IPS-15b (cell line): ENCODE data around the gene COL23A1.

Source experiments
- H3K27me3 ChIP-seq: one replicate; pipeline ENCODE4 v1.6.1; 2013; ENCODE audit warnings: low read length; ENCODE audit not compliant: control insufficient read depth, insufficient read depth
- H3K36me3 ChIP-seq: one replicate; pipeline ENCODE4 v1.6.1; 2013; ENCODE audit warnings: low read length; ENCODE audit not compliant: control insufficient read depth, insufficient read depth
- H3K4me1 ChIP-seq: one replicate; pipeline ENCODE4 v1.6.1; 2013; ENCODE audit warnings: mild to moderate bottlenecking, low read length; ENCODE audit not compliant: control insufficient read depth, insufficient read depth
- H3K4me3 ChIP-seq: one replicate; pipeline ENCODE4 v1.5.1; 2013; ENCODE audit warnings: low read depth, low read length
- H3K9ac ChIP-seq: one replicate; pipeline ENCODE4 v1.6.1; 2013; ENCODE audit warnings: low read depth, mild to moderate bottlenecking, low read length
- H3K9me3 ChIP-seq: one replicate; pipeline ENCODE4 v1.6.1; 2013; ENCODE audit warnings: mild to moderate bottlenecking, low read length; ENCODE audit not compliant: control insufficient read depth, insufficient read depth

Gene COL23A1

DNA sequence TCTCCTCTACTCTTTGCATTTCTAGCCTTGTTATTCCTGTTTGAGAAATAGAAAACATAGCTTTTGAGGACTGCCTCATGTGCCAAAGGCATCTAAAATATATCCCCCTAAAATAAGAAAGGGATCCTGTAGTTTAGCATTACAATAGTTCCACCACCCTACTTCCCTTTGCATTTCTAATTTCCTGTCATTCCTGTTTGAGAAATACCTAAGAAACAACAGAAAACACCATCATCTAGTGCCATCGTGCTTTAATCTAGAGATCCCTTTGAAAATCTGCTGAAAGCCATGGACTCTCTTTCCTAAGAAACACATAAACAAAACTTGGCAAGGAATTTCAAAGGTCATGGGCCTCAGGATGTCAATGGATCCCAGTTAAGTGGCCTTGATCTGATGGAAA, 29.2 kb upstream of the COL23A1 start:
- Histone ChIP-seq H3K9me3 (no peaks in the 10 kb centered on the region), H3K27me3 (no peaks in the 10 kb centered on the region), H3K36me3 (no peaks in the 10 kb centered on the region), H3K4me1 (peaks cover 9% of the 10 kb centered on the region), H3K4me3 (no peak overlapping the region), H3K9ac (no peak overlapping the region)

DNA sequence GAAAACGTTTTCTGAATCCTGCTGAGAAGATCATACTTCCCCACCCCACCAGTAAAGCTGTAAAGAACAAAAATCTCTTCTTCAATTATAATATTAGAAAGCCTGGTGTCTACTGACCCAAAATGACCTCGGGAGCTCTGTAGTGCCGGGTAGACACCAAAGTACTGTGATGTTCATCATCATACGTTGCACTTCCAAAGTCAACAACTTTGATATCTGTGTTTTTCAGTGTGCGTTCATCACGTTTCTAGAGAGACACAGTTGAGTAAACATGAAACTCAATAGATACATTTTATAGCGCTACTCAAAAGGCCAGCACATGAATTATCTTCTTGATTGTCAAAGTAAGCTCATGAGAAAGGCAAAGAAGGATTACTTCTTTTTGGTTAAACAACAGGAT, 22.1 kb upstream of the COL23A1 start:
- no peaks in the 10 kb centered on the region for H3K4me1 ChIP-seq
- no peak overlapping the region for H3K4me3 ChIP-seq
- H3K36me3 ChIP-seq: peaks cover 3% of the 10 kb centered on the region

DNA sequence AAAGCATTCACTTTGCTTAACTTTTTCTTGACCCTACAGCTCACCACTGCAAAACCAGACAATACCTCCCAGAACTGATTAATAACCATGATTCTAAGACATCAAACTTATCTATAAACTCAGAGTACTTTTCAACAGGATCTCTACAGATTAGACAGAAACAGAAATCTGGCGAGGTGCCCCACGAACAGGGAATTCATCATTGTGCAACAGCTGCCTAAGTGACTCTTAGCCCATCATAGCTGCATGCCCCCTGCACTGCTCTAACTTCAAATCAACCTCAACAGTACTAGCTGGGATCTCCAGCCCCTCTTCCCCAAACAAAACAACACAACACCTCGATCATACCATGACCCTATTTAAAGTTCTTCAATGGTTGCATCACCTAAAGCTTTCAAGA, 16.1 kb upstream of the COL23A1 start:
- no peak overlapping the region for H3K4me3 ChIP-seq

More for the DNA sequence above, 22.1 kb upstream of the COL23A1 start:
- Histone ChIP-seq H3K27me3 (no peaks in the 10 kb centered on the region), H3K9me3 (no peaks in the 10 kb centered on the region), H3K9ac (no peak overlapping the region)

DNA sequence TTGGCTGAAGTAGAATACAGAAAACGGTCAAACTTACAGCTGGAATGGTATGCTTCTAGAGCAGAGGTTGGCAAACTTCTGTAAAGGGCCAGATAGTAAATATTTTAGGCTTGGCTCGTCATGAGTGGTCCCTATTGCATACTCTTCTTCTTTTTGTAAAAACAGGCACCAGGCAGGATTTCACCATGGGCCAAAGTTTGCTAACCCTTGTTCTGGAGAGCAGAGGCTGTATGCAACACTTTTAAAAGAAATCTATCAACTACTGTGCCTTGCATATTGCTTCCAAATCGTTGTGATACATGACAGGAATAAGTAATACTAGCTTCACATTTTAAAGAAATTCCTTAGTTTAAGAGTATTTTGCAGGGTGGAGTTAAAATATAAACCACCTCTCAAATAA, 15.6 kb upstream of the COL23A1 start:
- no peaks in the 10 kb centered on the region for H3K4me1 ChIP-seq
- no peaks in the 10 kb centered on the region for H3K27me3 ChIP-seq
- no peak overlapping the region for H3K4me3 ChIP-seq
- no peaks in the 10 kb centered on the region for H3K9me3 ChIP-seq
- H3K9ac ChIP-seq: no peak overlapping the region
- H3K36me3 ChIP-seq: peaks cover 14% of the 10 kb centered on the region

More for the DNA sequence above, 16.1 kb upstream of the COL23A1 start:
- H3K27me3 ChIP-seq: no peaks in the 10 kb centered on the region
- H3K36me3 ChIP-seq: peaks cover 14% of the 10 kb centered on the region
- H3K9me3 ChIP-seq: no peaks in the 10 kb centered on the region
- H3K4me1 ChIP-seq: no peaks in the 10 kb centered on the region
- H3K9ac ChIP-seq: no peak overlapping the region

DNA sequence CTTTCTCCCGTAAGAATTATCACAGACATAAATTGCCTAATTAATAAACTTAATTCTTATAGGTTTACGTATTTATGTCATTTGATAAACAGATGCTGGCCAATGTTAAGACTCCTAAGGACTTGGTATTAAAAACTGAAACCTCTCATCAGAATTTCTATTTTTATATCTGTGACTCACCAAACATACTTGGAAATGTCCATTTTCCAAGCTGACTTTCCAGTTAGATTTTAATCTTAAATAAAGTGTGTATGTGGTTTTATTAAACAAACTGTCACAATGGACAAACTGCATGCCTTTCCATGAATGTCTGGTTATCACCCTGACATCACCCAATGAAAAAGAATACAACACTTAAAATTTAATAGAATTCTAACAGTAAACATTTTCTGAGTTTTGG, 12.6 kb upstream of the COL23A1 start:
- Histone ChIP-seq H3K9ac (no peak overlapping the region), H3K9me3 (no peaks in the 10 kb centered on the region), H3K4me3 (no peak overlapping the region), H3K4me1 (no peaks in the 10 kb centered on the region), H3K27me3 (no peaks in the 10 kb centered on the region), H3K36me3 (peaks cover 13% of the 10 kb centered on the region)

DNA sequence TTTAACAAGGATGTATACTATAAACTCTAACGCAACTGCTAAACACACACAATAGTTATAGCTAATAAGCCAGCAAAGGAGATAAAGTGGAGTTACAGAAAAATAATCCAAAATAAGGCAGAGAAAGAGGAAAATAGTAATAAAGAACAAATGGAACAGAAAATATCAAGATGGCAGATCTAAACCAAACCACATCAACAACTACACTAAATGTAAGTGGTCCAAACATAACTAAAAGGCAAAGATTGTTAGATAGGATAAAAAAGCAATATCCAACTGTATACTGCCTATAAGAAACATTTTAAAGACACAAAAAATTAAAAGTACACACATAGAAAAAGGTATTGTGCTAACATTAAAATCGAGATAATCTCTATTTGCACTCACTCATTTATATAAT, 5.6 kb upstream of the COL23A1 start:
- Histone ChIP-seq H3K4me1 (no peaks in the 10 kb centered on the region), H3K9me3 (peaks cover 3% of the 10 kb centered on the region), H3K27me3 (peaks cover 4% of the 10 kb centered on the region), H3K36me3 (no peaks in the 10 kb centered on the region), H3K9ac (no peak overlapping the region), H3K4me3 (no peak overlapping the region)

DNA sequence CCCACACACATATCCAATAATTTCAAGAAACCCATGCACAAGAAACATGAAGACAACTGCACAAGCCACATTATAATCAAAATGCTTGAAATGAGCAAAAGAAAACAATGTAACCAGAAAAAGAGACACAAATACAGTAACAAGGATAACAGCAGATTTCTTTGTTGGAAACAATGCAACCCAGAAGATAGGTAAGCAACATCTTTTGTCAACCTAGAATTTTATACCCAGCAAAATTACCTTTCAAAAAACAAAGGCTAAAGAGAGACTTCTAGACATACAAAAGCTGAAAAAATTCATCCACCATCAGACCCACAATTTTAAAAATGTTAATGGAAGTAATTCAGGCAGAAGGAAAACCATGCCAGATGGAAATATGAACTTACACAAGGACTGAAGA, 5.0 kb upstream of the COL23A1 start:
- H3K9ac ChIP-seq: no peak overlapping the region
- H3K4me3 ChIP-seq: no peak overlapping the region
- H3K9me3 ChIP-seq: peaks cover 3% of the 10 kb centered on the region
- no peaks in the 10 kb centered on the region for H3K4me1 ChIP-seq
- H3K27me3 ChIP-seq: peaks cover 4% of the 10 kb centered on the region
- H3K36me3 ChIP-seq: no peaks in the 10 kb centered on the region

DNA sequence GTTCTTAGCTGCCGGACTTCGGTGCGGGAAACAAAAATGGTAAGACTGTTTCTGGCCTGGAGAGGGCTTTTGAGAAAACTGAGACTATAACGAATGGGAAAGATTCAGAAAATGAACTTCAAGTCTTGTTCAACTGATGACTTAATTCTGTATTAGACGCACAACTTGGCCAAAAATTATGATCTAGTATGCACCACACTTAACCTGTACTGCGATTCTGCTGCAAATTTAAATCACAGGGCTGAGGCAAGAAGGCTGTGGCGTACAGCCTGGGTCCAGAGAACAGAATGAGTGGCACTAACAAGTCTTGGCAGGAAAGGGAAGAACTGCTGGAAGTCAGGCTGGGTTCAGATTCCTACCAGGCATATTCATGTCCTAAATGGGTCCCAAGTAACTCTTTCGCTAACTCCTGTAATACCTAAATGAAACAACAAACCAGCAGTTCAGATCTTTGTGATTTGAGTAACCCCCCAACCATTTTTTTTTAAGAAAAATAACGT, 781 bp upstream of the COL23A1 start:
- peaks cover 6% of the 10 kb centered on the region for H3K4me1 ChIP-seq
- H3K9ac ChIP-seq: no peak overlapping the region
- peaks cover 3% of the 10 kb centered on the region for H3K9me3 ChIP-seq
- no peaks in the 10 kb centered on the region for H3K36me3 ChIP-seq
- peak overlapping the region; percentile 69 for H3K4me3 ChIP-seq
- peaks cover 25% of the 10 kb centered on the region for H3K27me3 ChIP-seq

DNA sequence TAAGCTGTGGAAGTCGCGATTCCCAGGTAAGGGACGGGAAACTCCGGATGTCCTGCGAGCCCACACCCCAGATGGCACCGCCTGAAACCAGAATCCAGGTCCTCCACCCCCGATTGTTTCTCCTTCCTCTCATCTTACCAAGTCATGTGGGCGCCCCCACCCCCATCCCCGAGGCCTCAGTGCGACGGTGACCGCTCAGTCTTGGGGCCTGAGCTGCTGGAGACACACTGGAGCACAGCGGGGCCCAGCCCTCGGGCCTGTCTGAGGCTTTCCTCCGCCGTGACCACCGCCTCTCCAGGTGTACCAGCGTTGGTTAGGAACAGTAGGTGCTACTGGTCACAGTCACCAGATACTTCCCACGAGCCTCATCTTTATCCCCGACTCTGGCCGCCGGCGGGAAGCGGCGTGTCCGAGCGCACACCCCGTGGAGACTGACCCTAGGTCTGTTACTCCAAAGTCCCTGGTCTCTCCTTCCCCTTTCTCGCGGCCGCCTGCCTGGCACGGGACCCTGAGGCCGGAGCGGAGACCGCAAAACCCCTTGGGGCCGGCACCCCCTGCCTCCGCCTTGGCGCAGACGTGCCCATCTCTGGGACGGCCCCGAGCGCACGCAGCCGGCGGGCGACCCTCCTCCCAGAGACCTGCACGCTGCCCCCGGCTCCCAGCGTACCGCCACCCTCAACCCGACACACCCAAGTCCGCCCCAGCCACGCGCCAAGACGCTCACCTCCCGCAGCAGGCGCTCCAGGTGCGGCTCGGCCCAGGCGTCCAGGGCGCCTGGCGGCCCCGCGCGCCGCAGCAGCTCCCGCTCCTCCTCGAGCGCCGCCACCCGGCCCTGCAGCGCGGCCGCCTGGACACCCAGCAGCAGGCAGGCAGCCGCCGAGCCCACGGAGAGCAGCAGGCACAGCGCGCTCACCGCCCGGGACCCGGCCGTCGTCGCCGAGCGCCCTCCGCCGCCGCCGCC, 733 bp downstream of the COL23A1 start:
- H3K36me3 ChIP-seq: no peaks in the 10 kb centered on the region
- H3K9me3 ChIP-seq: no peaks in the 10 kb centered on the region
- H3K27me3 ChIP-seq: peaks cover 25% of the 10 kb centered on the region
- peak overlapping the region; percentile 69 for H3K4me3 ChIP-seq
- peaks cover 6% of the 10 kb centered on the region for H3K4me1 ChIP-seq
- H3K9ac ChIP-seq: peak overlapping the region; percentile 71

DNA sequence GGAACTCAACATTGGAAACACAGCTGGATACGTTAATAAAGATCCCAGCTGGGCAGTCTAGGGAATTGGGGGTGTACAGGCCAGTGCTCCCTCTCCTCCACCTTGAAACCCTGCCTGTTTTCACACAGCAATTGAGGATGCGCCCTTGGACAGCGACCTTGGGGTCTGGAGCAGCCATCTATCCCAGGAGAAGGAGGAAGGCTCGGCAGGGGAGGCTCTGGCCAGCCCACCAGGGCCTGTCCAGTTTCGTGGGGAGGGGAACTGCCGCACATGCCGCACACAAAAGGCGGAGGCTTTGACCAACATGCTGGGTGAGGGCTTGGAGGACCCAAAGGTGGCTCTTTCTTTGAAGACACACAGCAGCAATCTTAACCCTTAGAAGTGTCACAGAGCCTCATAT, 1.4 kb downstream of the COL23A1 start:
- Histone ChIP-seq H3K9me3 (no peaks in the 10 kb centered on the region), H3K9ac (no peak overlapping the region), H3K27me3 (peaks cover 25% of the 10 kb centered on the region), H3K36me3 (no peaks in the 10 kb centered on the region), H3K4me1 (peaks cover 6% of the 10 kb centered on the region), H3K4me3 (peak overlapping the region; percentile 69)

DNA sequence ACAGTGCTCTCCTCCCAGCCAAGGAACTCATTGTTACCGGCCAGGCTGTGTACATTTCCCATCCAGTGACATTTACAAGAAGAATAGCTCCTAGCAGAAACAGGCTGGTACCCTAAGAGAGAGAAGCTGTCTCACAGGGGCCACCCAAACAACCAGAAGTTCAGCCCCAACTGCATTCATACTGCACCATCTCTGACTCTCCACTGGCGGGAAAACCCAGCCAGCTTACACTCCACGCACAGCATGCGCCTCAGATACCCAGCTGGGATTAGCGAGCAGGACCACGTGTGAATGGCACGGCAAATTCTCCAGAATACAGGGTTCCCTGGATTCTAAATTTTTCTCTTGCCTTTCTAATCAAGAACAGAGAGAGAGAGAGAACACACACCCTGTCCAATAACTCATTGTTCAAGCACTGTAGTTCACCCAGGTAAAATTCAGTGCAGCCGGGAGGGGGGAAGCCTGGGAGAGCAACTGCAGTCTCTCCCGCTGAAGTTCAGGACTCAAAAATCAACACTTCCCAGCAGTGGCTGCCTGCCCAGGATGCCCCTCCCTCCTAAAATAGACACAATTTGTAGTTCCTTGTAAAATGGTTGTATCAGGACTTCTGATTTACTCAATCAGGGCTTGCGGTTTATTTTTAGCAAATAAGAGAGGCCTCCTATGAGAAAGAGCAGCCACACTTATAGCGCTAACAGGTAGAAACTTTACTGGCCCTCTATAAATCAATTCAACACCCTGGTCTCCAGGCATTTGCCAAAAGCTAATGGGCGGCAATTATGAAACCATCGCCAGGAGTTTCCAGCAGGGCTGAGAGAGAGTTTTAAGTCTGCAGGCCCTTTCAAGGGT, 2.2 kb downstream of the COL23A1 start:
- no peaks in the 10 kb centered on the region for H3K9me3 ChIP-seq
- no peak overlapping the region for H3K4me3 ChIP-seq

More for the DNA sequence above, 2.2 kb downstream of the COL23A1 start:
- no peaks in the 10 kb centered on the region for H3K36me3 ChIP-seq
- peaks cover 6% of the 10 kb centered on the region for H3K4me1 ChIP-seq
- peaks cover 25% of the 10 kb centered on the region for H3K27me3 ChIP-seq
- no peak overlapping the region for H3K9ac ChIP-seq
